Epithelial cell of proximal tubule (primary cell): ENCODE data around the gene TSSK2. TPM values are rescaled to one million over a fixed set of nuclear protein-coding genes. Genes with fewer than 3 reads are reported as not detected.

Experiments used
- DNase-seq: peaks from one replicate; pipeline ENCODE4 v3.0.0-alpha.2; 2011; ENCODE audit warnings: low read depth
- H3K4me3 ChIP-seq: 2 replicates; pipeline ENCODE4 v1.5.1; 2011; ENCODE audit warnings: low read depth, mild to moderate bottlenecking, low read length
- total RNA-seq: library from RNA; depleted of rRNA; stranded (reverse); fragments of >200 nt; gene quantifications from 2 replicates; pipeline ENCODE4 v1.2.3, GENCODE V29; 2015
- TF ChIP-seq, protein P1 (sequence below): conservative IDR thresholded peaks from 2 replicates; pipeline ENCODE4 v1.5.1; 2012; ENCODE audit warnings: low read depth, mild to moderate bottlenecking, low read length

Gene TSSK2
- total RNA-seq, 1 donor from 2014 or later: not detected

DNA sequence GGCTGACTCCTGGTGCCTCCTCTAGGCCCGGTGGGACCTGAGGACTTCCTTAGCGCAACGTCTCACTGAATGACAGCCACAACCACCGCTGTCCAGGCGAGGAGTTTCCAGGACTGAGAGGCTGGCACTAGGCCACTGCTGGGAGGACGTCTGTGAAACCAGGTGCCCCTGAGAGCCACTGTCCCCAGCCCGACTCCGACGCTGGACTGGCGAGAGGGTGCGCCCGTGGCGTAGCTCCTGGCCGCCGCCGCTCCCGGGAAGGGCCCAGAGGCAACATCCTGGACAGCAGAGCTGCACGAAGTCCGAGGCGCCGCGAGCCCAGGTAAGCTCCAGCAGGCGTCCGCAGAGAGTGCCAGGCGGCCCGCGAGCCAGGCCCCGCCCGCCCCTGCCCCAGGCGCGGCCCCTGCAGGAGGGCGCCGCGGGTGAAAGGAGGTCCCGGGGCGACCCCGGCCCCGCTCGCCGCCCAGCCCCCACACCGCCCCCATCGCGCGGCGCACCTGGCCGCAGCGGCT is 9.4 kb upstream of the TSSK2 start:
- DNase-seq: no peak
- peak overlapping the region; percentile 88 for H3K4me3 ChIP-seq
- TF ChIP-seq, protein P1, sequence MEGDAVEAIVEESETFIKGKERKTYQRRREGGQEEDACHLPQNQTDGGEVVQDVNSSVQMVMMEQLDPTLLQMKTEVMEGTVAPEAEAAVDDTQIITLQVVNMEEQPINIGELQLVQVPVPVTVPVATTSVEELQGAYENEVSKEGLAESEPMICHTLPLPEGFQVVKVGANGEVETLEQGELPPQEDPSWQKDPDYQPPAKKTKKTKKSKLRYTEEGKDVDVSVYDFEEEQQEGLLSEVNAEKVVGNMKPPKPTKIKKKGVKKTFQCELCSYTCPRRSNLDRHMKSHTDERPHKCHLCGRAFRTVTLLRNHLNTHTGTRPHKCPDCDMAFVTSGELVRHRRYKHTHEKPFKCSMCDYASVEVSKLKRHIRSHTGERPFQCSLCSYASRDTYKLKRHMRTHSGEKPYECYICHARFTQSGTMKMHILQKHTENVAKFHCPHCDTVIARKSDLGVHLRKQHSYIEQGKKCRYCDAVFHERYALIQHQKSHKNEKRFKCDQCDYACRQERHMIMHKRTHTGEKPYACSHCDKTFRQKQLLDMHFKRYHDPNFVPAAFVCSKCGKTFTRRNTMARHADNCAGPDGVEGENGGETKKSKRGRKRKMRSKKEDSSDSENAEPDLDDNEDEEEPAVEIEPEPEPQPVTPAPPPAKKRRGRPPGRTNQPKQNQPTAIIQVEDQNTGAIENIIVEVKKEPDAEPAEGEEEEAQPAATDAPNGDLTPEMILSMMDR: no peak

DNA sequence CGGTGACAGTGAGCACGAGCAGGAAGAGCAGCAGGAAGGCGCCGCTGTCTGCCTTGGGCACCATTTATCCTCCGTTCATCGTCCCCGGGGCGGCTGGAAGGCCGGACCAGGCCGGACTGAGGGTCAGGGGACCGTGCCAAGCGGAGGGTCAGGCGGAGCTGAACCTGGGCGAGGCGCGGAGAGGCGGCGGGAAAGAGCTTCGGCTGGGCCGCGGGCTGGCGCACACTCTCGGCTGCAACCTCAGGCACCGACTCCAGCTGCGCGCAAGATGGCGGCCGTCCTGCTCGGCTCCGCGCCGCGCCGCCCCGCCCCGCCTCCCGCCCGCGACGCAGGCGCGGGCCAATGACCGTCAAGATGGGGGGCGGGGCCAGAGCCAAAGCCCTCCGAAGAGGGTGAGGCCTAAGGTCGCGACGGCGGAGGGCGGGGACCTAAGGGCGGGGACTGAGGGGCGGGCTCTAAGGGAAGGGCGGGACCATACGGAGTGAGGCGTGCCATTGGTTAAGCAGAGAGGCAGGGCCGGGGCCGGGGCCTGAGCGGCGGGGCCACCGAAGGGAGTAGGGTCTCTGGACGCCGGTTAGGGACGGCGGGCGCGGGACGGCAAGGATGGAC is 8.9 kb upstream of the TSSK2 start, which contains the start of gene DGCR2:
Gene DGCR2, minus strand, starts transcription at position 270 of the 609 bp plus-strand sequence. Its CDS starts 206 bp downstream, at position 64.
- TF ChIP-seq, protein P1: no peak
- peak within 1 kb of the TSS; percentile 88 for H3K4me3 ChIP-seq
- DNase-seq: peak; percentile 46

DNA sequence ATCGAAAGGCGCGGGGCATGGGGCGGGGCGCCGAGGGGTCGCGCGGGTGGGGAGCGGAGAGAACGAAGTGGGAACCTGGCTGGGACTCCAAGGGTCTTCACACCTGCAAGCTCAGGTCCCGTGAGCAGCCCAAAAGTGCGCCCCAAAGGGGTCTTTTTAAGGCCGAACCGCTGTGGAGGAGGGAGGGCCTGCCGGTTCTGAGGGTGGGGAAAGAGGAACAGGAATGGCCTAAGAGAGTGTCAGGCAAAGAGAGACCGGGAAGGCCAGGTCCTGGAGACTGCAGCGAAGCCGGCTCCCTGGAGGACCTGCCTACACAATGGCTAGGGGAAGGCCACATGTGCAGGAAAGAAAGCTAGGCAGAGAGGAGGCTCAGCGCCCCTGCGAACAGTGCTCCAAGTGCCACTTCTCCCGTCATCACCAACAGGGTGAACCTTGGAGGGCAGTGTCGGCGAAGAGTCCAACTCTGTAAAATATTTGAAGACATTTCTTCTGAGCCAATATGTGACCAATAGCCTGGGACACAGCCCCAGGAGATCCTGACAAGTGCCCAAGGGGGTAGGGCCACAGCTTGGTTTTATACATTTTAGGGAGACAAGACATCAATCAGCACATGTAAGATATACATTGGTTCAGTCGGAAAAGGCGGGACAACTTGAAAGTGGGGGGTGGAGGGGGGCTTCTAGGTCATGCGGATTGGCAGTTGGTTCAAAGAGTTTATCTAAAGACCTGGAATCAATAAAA is 8.2 kb upstream of the TSSK2 start:
- no peak for DNase-seq
- TF ChIP-seq, protein P1: no peak
- H3K4me3 ChIP-seq: peak overlapping the region; percentile 54

DNA sequence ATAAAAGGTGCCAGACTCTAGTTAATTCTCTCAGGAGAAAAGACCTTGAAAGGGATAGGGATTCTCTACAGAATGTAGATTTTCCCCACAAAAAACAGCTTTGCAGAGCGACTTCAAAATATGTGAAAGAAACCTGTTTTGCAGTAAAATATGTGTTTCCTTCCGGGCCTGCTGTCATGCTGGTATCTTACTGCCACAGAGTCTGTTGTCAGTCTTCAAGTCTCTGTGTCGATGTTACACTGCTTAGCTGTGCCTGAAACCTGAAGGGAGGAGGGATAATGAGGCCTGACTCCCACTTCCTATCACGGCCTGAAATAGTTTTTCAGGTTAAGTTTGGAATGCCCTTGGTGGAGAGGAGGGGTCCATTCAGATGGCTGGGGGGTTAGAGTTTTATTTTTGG is 7.2 kb upstream of the TSSK2 start:
- TF ChIP-seq, protein P1: no peak
- no peak overlapping the region for H3K4me3 ChIP-seq
- no peak for DNase-seq

DNA sequence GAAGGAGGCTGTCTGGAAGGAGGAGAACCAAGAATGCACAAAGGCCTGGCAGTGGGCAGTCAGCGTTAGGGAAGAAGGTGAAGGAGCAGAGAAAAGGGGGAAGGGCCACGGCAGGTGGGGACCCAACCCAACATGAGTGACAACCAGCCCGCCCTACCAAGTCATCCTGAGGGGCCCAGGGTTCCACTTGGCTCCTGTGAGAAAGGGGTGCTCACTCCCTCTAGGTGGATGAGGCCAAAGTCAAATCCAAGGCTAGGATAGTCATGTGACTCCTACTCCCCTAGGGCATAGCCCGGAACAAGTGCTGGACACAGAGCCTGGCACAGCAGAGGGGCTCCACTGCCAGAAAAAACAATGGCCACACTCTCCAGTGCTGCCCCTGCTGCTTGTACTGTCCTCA is 6.7 kb upstream of the TSSK2 start:
- TF ChIP-seq, protein P1: no peak
- DNase-seq: no peak
- H3K4me3 ChIP-seq: no peak overlapping the region

DNA sequence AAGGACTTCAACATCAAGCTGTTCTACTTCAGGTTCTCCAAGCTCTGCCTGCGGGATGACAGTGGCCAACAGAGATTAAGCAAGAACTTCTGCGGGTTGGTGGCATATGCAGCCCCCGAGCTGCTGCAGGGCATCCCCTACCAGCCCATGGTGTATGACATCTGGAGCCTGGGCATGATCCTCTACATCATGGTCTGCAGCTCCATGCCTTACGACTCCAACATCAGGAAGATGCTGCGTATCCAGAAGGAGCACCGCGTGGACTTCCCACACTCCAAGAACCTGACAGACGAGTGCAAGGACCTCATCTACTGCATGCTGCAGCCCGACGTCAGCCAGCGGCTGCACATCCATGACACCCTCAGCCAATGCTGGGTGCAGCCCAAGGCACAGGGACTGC is 6.1 kb upstream of the TSSK2 start:
- TF ChIP-seq, protein P1: no peak
- DNase-seq: no peak
- no peak overlapping the region for H3K4me3 ChIP-seq
